ENCODE measurements around the gene ADCY9. TPM values are rescaled to one million over a fixed set of nuclear protein-coding genes. Genes with fewer than 3 reads are reported as not detected.
"Not testable (repeated sequence)": the region's sequence is repeated elsewhere in the genome, so short reads cannot be mapped to it uniquely, and the experiment has no call there.

The ADCY9 gene
- total RNA-seq, 2 donors from 2014 or later = 31.5 to 42.2 TPM

DNA sequence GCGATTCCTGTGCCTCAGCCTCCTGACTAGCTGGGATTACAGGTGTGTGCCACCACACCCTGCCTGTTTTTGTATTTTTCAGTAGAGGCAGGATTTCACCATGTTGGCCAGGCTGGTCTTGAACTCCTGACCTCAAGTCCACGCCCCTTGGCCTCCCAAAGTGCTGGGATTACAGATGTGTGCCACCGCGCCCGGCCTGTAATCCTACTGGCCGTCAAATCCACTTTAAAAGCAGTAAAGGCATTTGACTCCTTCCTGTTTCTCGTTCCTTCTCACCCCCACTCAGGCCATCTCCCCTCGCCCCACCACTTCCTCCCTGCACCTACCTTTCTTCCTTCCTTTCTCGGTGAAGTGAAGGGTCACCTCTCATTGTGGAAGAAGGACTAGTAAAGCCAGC, 166.3 kb downstream of the ADCY9 start:
- Histone ChIP-seq H3K36me3 (no peaks in the 10 kb centered on the region), H3K9me3 (no peaks in the 10 kb centered on the region), H3K27me3 (no peaks in the 10 kb centered on the region), H3K27ac (peak overlapping the region; percentile 86 to 87), H3K4me3 (peak overlapping the region in 1 of 2 donors; percentile 31), H3K4me1 (peaks cover 0 to 60% of the 10 kb centered on the region in 2 donors)
- TF ChIP-seq, protein P1, sequence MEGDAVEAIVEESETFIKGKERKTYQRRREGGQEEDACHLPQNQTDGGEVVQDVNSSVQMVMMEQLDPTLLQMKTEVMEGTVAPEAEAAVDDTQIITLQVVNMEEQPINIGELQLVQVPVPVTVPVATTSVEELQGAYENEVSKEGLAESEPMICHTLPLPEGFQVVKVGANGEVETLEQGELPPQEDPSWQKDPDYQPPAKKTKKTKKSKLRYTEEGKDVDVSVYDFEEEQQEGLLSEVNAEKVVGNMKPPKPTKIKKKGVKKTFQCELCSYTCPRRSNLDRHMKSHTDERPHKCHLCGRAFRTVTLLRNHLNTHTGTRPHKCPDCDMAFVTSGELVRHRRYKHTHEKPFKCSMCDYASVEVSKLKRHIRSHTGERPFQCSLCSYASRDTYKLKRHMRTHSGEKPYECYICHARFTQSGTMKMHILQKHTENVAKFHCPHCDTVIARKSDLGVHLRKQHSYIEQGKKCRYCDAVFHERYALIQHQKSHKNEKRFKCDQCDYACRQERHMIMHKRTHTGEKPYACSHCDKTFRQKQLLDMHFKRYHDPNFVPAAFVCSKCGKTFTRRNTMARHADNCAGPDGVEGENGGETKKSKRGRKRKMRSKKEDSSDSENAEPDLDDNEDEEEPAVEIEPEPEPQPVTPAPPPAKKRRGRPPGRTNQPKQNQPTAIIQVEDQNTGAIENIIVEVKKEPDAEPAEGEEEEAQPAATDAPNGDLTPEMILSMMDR (IDR thresholded peaks at IDR 0.05) = no peak
- DNase-seq (ENCODE audit: low spot score) = no peak

DNA sequence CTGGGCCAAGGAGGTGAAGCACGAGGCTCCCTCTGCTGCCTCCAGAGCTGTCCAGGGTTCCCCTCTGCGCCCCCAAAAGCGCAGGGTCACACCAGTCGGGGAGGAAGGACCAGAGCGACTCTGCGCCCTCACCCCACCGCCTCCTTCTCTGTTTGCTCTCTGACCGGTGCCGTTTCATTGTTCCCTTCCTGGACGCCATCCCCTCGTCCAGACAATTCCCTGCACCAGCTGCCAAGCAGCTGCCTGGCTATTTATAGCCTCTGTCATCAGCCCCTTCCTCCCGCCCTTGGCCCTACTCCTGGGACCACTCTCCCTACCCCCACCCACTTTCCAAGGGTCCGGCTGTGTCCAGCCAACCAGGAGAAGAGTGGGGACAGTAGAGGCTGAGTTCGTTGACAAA, 167.0 kb downstream of the ADCY9 start:
- Histone ChIP-seq H3K36me3 (no peaks in the 10 kb centered on the region), H3K27me3 (no peaks in the 10 kb centered on the region), H3K4me3 (peak overlapping the region in 1 of 2 donors; percentile 20), H3K9me3 (no peaks in the 10 kb centered on the region), H3K27ac (peak overlapping the region; percentile 86 to 87), H3K4me1 (peaks cover 0 to 58% of the 10 kb centered on the region in 2 donors)
- no peak for DNase-seq (ENCODE audit: low spot score)
- TF ChIP-seq, protein P1 (IDR thresholded peaks at IDR 0.05) = no peak

DNA sequence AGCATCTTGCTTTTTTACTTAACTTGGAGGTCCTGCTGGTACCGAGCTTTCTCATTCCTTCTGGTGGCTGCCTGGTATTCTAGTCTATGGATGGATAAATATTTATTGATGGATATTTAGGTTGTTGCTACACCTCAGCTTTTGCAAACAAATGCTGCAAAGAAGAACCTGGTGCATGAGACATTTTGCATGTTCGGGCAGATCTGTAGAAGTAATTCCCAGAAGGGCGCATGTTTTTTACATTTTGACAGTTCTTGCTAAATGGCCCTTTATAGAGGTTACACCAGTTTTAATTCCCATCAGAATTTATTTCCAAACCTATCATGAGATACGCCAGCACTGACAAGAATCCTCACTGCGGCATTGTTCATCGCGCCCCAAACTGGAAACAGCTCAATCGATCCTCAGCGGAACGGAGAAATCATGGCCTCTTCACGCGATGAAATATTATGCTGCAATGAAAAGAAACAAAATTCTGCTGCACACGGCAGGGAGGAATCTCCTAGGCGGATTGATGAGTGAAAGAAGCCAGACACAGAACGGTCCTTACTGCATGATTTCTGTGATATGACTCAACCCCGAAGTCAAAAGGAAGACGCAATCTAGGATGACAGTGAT, 167.8 kb downstream of the ADCY9 start:
- no peak for DNase-seq (ENCODE audit: low spot score)
- Histone ChIP-seq H3K4me1 (peaks cover 0 to 50% of the 10 kb centered on the region in 2 donors), H3K36me3 (no peaks in the 10 kb centered on the region), H3K27ac (no peak overlapping the region), H3K27me3 (no peaks in the 10 kb centered on the region), H3K9me3 (no peaks in the 10 kb centered on the region), H3K4me3 (no peak overlapping the region)
- TF ChIP-seq, protein P1 (IDR thresholded peaks at IDR 0.05) = no peak

DNA sequence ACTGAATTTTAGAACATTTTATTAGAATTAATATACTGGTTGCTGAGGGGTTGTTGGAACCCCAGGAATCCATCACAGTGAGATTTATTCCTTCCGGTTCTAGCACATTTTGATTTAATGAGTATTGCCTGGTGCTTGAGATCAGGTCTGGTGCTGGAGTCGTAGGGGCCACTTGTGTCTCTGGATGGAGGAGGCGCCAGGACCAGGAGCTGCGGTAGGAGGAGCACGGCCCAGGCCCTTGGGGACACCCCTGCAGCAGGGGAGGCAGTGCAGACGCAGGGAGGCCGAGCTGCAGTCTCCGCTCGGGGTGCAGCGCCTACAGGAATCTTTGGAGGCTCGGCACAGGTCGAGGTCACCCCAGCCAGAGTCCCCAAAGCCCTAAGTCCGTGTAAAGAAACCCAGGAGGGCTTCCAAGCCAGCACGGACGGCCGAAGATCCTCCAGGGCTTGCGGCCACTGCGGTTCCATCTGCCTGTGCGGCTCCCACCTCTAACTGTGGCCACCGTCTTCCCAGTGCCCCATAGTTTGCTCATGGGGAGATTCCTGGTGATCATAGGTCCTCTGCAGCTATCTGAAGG, 169.6 kb downstream of the ADCY9 start:
- H3K36me3 ChIP-seq = no peaks in the 10 kb centered on the region
- TF ChIP-seq, protein P1 (IDR thresholded peaks at IDR 0.05) = no peak
- H3K4me3 ChIP-seq = no peak overlapping the region
- no peak for DNase-seq (ENCODE audit: low spot score)
- H3K4me1 ChIP-seq = peaks cover 0 to 37% of the 10 kb centered on the region in 2 donors
- H3K9me3 ChIP-seq = no peaks in the 10 kb centered on the region
- no peaks in the 10 kb centered on the region for H3K27me3 ChIP-seq
- peak overlapping the region in 1 of 2 donors; percentile 36 for H3K27ac ChIP-seq

DNA sequence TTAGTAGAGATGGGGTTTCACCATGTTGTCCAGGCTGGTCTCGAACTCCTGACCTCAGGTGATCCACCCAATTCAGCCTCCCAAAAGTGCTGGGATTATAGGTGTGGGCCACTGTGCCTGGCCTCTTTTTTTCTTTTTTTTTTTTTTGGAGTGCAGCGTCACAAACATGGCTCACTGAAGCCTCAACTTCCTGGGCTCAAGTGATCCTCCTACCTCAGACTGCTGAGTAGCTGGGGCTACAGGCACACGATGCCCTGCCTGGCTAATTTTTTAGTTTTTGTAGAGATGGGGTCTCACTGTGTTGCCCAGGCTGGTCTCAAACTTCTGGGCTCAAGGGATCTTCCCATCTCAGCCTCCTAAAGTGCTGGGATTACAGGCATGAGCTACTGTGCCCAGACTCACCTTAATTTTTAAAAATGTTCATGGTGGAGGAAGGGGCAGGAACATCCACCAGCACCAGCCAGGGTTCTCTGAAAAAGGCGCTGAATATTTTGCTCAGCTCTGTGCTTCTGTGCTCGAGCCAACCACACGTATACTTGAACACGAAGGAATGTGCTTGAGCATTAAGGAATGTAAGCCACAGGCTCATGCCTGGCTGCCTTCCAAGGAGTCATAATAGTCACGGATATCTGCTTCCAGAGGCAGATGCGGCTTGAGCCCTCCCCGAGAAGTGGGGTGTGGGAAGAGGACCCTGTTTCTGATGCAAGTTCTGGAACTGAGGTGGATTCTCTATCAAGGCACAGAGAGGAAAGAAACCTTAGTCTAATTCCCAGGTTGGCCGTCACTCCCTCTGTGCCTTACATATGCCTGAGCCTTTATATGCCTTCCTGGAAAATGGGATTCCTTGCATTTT, 170.3 kb downstream of the ADCY9 start:
- H3K27me3 ChIP-seq = no peaks in the 10 kb centered on the region
- H3K4me1 ChIP-seq = peaks cover 0 to 30% of the 10 kb centered on the region in 2 donors
- peak; percentile 71 for DNase-seq (ENCODE audit: low spot score)
- TF ChIP-seq, protein P1 (IDR thresholded peaks at IDR 0.05) = no peak
- H3K9me3 ChIP-seq = no peaks in the 10 kb centered on the region
- peak overlapping the region; percentile 36 for H3K27ac ChIP-seq
- no peak overlapping the region for H3K4me3 ChIP-seq
- no peaks in the 10 kb centered on the region for H3K36me3 ChIP-seq

DNA sequence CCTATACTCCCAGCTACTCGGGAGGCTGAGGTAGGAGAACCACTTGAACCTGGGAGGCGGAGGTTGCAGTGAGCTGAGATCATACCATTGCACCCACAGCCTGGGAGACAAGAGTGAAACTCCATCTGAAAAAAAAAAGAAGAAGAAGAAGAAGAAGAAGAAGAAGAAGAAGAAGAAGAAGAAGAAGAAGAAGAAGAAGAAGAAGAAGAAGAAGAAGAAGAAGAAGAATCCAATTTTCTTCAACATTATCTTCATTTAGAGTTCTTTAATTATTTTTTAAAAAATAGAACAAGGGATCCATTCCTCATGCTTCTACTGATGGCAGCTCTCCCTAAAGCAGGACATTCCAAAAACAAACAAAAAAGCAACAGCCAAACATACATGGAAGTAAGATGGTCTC, 171.8 kb downstream of the ADCY9 start:
- H3K4me3 ChIP-seq; H3K27ac ChIP-seq; H3K36me3 ChIP-seq; DNase-seq (ENCODE audit: low spot score); H3K9me3 ChIP-seq; H3K27me3 ChIP-seq: not testable (repeated sequence)
- H3K4me1 ChIP-seq = peaks cover 0 to 16% of the 10 kb centered on the region in 2 donors

DNA sequence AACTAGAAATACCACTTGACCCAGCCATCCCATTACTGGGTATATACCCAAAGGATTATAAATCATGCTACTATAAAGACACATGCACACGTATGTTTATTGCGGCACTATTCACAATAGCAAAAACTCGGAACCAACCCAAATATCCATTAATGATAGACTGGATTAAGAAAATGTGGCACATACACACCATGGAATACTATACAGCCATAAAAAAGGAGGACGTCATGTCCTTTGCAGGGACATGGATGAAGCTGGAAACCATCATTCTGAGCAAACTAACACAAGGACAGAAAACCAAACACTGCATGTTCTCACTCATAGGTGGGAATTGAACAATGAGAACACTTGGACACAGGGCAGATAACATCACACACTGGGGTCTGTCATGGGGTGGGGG, 174.1 kb downstream of the ADCY9 start:
- H3K4me3 ChIP-seq; H3K27ac ChIP-seq; H3K36me3 ChIP-seq; DNase-seq (ENCODE audit: low spot score); H3K9me3 ChIP-seq; H3K27me3 ChIP-seq: not testable (repeated sequence)
- peaks cover 0 to 22% of the 10 kb centered on the region in 2 donors for H3K4me1 ChIP-seq

Data from right atrium auricular region (tissue), 2 donors.